Vagina (tissue), 2 donors: Measurements from ENCODE around the gene SERPINI1.

Source experiments
- POLR2A ChIP-seq, 2 donors: fragments of 450-650 bp; IDR thresholded peaks; one replicate each; pipeline ENCODE4 v1.6.1; 2017; ENCODE audit warnings: antibody characterized with exemption in 2 of 2, mild to moderate bottlenecking in 2 of 2, moderate library complexity in 2 of 2
- POLR2AphosphoS5 ChIP-seq, 2 donors: sonication (generic); formaldehyde crosslinking; IDR thresholded peaks; one replicate each; pipeline ENCODE4 v1.9.0; 2017; ENCODE audit warnings: antibody characterized with exemption in 2 of 2, mild to moderate bottlenecking in 2 of 2, low read depth in 1 of 2; ENCODE audit not compliant: insufficient read depth in 1 of 2
- TF ChIP-seq, protein P1 (sequence below), 3 experiments: fragments of 450-650 bp in 2 of 3; fragments of 200-600 bp in 1 of 3; sonication (generic) in 1 of 3; IDR thresholded peaks; one replicate each; pipeline ENCODE4 v1.5.1; 2017 to 2019; ENCODE audit warnings: antibody characterized with exemption in 3 of 3, mild to moderate bottlenecking in 2 of 3, moderate library complexity in 2 of 3

DNA sequence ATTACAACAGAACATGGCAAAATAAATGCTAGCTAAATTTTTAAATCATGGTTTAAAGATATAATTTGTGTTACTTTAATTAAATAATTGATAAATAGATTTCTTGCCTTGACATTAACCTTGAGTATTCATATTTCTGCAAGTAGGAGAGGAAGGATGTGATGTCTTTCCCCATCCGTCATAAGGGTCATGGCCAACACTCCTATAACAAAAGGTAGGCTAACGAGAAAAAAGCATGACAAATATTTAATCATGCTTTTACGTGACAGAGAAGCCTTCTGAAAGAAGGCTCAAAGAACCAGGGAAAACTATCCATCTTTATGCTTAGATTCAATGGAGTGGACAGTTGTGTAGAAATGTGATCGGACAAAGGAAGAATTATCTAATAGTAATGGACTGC is 135.2 kb downstream of the SERPINI1 start:
- TF ChIP-seq, protein P1, sequence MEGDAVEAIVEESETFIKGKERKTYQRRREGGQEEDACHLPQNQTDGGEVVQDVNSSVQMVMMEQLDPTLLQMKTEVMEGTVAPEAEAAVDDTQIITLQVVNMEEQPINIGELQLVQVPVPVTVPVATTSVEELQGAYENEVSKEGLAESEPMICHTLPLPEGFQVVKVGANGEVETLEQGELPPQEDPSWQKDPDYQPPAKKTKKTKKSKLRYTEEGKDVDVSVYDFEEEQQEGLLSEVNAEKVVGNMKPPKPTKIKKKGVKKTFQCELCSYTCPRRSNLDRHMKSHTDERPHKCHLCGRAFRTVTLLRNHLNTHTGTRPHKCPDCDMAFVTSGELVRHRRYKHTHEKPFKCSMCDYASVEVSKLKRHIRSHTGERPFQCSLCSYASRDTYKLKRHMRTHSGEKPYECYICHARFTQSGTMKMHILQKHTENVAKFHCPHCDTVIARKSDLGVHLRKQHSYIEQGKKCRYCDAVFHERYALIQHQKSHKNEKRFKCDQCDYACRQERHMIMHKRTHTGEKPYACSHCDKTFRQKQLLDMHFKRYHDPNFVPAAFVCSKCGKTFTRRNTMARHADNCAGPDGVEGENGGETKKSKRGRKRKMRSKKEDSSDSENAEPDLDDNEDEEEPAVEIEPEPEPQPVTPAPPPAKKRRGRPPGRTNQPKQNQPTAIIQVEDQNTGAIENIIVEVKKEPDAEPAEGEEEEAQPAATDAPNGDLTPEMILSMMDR (IDR thresholded peaks at IDR 0.05) = no peak
- TF ChIP-seq POLR2AphosphoS5 (IDR thresholded peaks at IDR 0.05; ENCODE audit: insufficient read depth in 1 of 2, low read depth in 1 of 2) = no peak
- TF ChIP-seq POLR2A (IDR thresholded peaks at IDR 0.05) = no peak
